ENCODE results near the gene GALNT3. TPM values are rescaled to one million over a fixed set of nuclear protein-coding genes. Genes with fewer than 3 reads are reported as not detected.

The GALNT3 gene
- total RNA-seq (2022) (75.0 and 79.8 TPM in 2 replicates), Bru-seq, nascent RNA (percentile 91 among the genes with signal in this experiment), BruChase-seq, experiment 1, labeled RNA remaining after a 6-hour chase (percentile 92 among the genes with signal in this experiment), BruChase-seq, experiment 2, labeled RNA remaining after a 2-hour chase (percentile 85 among the genes with signal in this experiment)
- long read RNA-seq, transcript GALNT3-201 (11 exons, 3,868 nt) = major isoform, 137 of 164 reads
- long read RNA-seq, partial matches to known transcripts = 9 of 164 reads
- long read RNA-seq, other reads (novel, unspliced or antisense) = 18 of 164 reads

- peak; percentile 93 for DNase-seq
- H3K9me3 Mint-ChIP-seq (ENCODE audit: low read depth, unreplicated experiment) = no peaks in the 10 kb centered on the region
- no peaks in the 10 kb centered on the region for H3K27me3 Mint-ChIP-seq (ENCODE audit: unreplicated experiment)
- peaks cover 26% of the 10 kb centered on the region for H3K4me1 Mint-ChIP-seq (ENCODE audit: low read depth, unreplicated experiment)
- CTCF ChIA-PET = interaction anchor here (0.6 to 4.0 kb wide), 8 partner anchors 9 to 1945 kb away, joined by 3 to 29 read pairs (median 4); no protein-coding TSS in a partner anchor
- H3K4me3 Mint-ChIP-seq (ENCODE audit: low read depth, unreplicated experiment) = peak within 1 kb of the TSS; percentile 83
- peaks cover 37% of the 10 kb centered on the region for H3K36me3 Mint-ChIP-seq (ENCODE audit: insufficient read depth, unreplicated experiment)
- BruUV-seq (replicated peaks) = no TSS peak
- no peak for TF ChIP-seq CTCF (IDR thresholded peaks at IDR 0.05; ENCODE audit: unreplicated experiment)
- intact Hi-C loops (cut with micrococcal nuclease; ENCODE audit: unreplicated experiment) = loop anchor here (2.0 to 10.0 kb wide), 3 partner anchors 27 to 441 kb away; no protein-coding TSS in a partner anchor
- H3K27ac Mint-ChIP-seq (ENCODE audit: unreplicated experiment) = peak within 1 kb of the TSS; percentile 92
Measured at GRCh38 chr2:165793779-165794535, at the start of gene GALNT3. Gene GALNT3, minus strand, starts transcription at chr2:165794247. Its CDS starts 23,547 bp downstream, at chr2:165770700.

GRCh38 chr2:165843351-165843750 is 49.3 kb upstream of the GALNT3 start:
- H3K9me3 Mint-ChIP-seq (ENCODE audit: low read depth, unreplicated experiment) = no peaks in the 10 kb centered on the region
- no peaks in the 10 kb centered on the region for H3K27me3 Mint-ChIP-seq (ENCODE audit: unreplicated experiment)
- TF ChIP-seq CTCF (IDR thresholded peaks at IDR 0.05; ENCODE audit: unreplicated experiment) = no peak
- CTCF ChIA-PET = no interaction called here
- BruUV-seq (replicated peaks) = no TSS peak
- intact Hi-C loops (cut with micrococcal nuclease; ENCODE audit: unreplicated experiment) = no loop called here
- no peaks in the 10 kb centered on the region for H3K4me1 Mint-ChIP-seq (ENCODE audit: low read depth, unreplicated experiment)
- DNase-seq = no peak
- no peaks in the 10 kb centered on the region for H3K36me3 Mint-ChIP-seq (ENCODE audit: insufficient read depth, unreplicated experiment)
- no peak overlapping the region for H3K27ac Mint-ChIP-seq (ENCODE audit: unreplicated experiment)
- H3K4me3 Mint-ChIP-seq (ENCODE audit: low read depth, unreplicated experiment) = no peak overlapping the region

- CTCF ChIA-PET = no interaction called here
- no peak for DNase-seq
- no peak overlapping the region for H3K4me3 Mint-ChIP-seq (ENCODE audit: low read depth, unreplicated experiment)
- no peak overlapping the region for H3K27ac Mint-ChIP-seq (ENCODE audit: unreplicated experiment)
- TF ChIP-seq CTCF (IDR thresholded peaks at IDR 0.05; ENCODE audit: unreplicated experiment) = no peak
- intact Hi-C loops (cut with micrococcal nuclease; ENCODE audit: unreplicated experiment) = no loop called here
- BruUV-seq (replicated peaks) = no TSS peak
- H3K27me3 Mint-ChIP-seq (ENCODE audit: unreplicated experiment) = no peaks in the 10 kb centered on the region
- H3K36me3 Mint-ChIP-seq (ENCODE audit: insufficient read depth, unreplicated experiment) = no peaks in the 10 kb centered on the region
- H3K9me3 Mint-ChIP-seq (ENCODE audit: low read depth, unreplicated experiment) = no peaks in the 10 kb centered on the region
- H3K4me1 Mint-ChIP-seq (ENCODE audit: low read depth, unreplicated experiment) = no peaks in the 10 kb centered on the region
Measured at GRCh38 chr2:165840333-165840958, 46.4 kb upstream of the GALNT3 start.

GRCh38 chr2:165839610-165840009 is 45.6 kb upstream of the GALNT3 start:
- H3K4me1 Mint-ChIP-seq (ENCODE audit: low read depth, unreplicated experiment) = no peaks in the 10 kb centered on the region
- CTCF ChIA-PET = no interaction called here

More at GRCh38 chr2:165839610-165840009, 45.6 kb upstream of the GALNT3 start:
- Mint-ChIP-seq H3K36me3 (ENCODE audit: insufficient read depth, unreplicated experiment) (no peaks in the 10 kb centered on the region), H3K27ac (ENCODE audit: unreplicated experiment) (no peak overlapping the region), H3K4me3 (ENCODE audit: low read depth, unreplicated experiment) (no peak overlapping the region), H3K9me3 (ENCODE audit: low read depth, unreplicated experiment) (no peaks in the 10 kb centered on the region), H3K27me3 (ENCODE audit: unreplicated experiment) (no peaks in the 10 kb centered on the region)
- DNase-seq = no peak
- TF ChIP-seq CTCF (IDR thresholded peaks at IDR 0.05; ENCODE audit: unreplicated experiment) = no peak
- intact Hi-C loops (cut with micrococcal nuclease; ENCODE audit: unreplicated experiment) = no loop called here
- no TSS peak for BruUV-seq (replicated peaks)

Measured in Calu3 (cell line).